Smooth muscle cell (in vitro differentiated cells): ENCODE results near the gene LRRFIP1. TPM values are rescaled to one million over a fixed set of nuclear protein-coding genes. Genes with fewer than 3 reads are reported as not detected.

Experiments used
- DNase-seq: peaks from one replicate; lab custom pipeline; 2025; ENCODE audit not compliant: unreplicated experiment; lab: John Stamatoyannopoulos, UW
- H2AFZ ChIP-seq: fragments of 200-600 bp; sonication (generic); 2 replicates; pipeline ENCODE4 v1.6.0; 2016; ENCODE audit warnings: antibody characterized with exemption, low read depth, mild to moderate bottlenecking
- H3F3A ChIP-seq: fragments of 200-600 bp; sonication (generic); 2 replicates; pipeline ENCODE4 v1.6.0; 2017; ENCODE audit warnings: antibody characterized with exemption, low read depth
- H3K27ac ChIP-seq: fragments of 200-600 bp; sonication (generic); 2 replicates; pipeline ENCODE4 v1.5.1; 2016; ENCODE audit warnings: low read depth, mild to moderate bottlenecking
- H3K27me3 ChIP-seq: fragments of 200-600 bp; sonication (generic); 2 replicates; pipeline ENCODE4 v1.6.1; 2016; ENCODE audit warnings: low read depth, mild to moderate bottlenecking
- H3K36me3 ChIP-seq: fragments of 200-600 bp; sonication (generic); 2 replicates; pipeline ENCODE4 v1.5.1; 2016; ENCODE audit warnings: low read depth
- H3K4me1 ChIP-seq: fragments of 200-600 bp; sonication (generic); 2 replicates; pipeline ENCODE4 v1.5.1; 2016; ENCODE audit warnings: low read depth
- H3K4me2 ChIP-seq: fragments of 200-600 bp; sonication (generic); 2 replicates; pipeline ENCODE4 v1.6.0; 2016; ENCODE audit warnings: mild to moderate bottlenecking
- H3K4me3 ChIP-seq: fragments of 200-600 bp; sonication (generic); 2 replicates; pipeline ENCODE4 v1.5.1; 2016; ENCODE audit warnings: mild to moderate bottlenecking
- H3K79me2 ChIP-seq: fragments of 200-600 bp; sonication (generic); 2 replicates; pipeline ENCODE4 v1.6.0; 2016; ENCODE audit warnings: low read depth, mild to moderate bottlenecking
- H3K9ac ChIP-seq: fragments of 200-600 bp; sonication (generic); 2 replicates; pipeline ENCODE4 v1.6.0; 2016; ENCODE audit warnings: low read depth
- H3K9me3 ChIP-seq: fragments of 200-600 bp; sonication (generic); replicated peaks from 2 replicates; pipeline ENCODE4 v1.5.1; 2016; ENCODE audit warnings: low read depth
- H4K20me1 ChIP-seq: fragments of 200-600 bp; sonication (generic); 2 replicates; pipeline ENCODE4 v1.6.0; 2016; ENCODE audit warnings: low read depth
- CTCF ChIP-seq: fragments of 200-600 bp; sonication (generic); IDR thresholded peaks from 2 replicates; pipeline ENCODE4 v1.5.1; 2017; ENCODE audit warnings: borderline replicate concordance, mild to moderate bottlenecking, antibody characterized with exemption; ENCODE audit not compliant: insufficient read depth, poor library complexity, severe bottlenecking
- WGBS: methylation state at CpG from one replicate; pipeline ENCODE4 v1.1.7; 2016; ENCODE audit warnings: low lambda C conversion rate; 5-methylcytosine and 5-hydroxymethylcytosine counted together
- polyA plus RNA-seq: library from polyadenylated mRNA; unstranded; fragments of >200 nt; fragmentation: Nextera tagmentation; extraction: Ambion mirVana; gene quantifications from 2 replicates; pipeline ENCODE4 v1.2.1, GENCODE V29; 2016
- total RNA-seq: library from RNA; depleted of rRNA; stranded (reverse); fragments of >200 nt; gene quantifications from 2 replicates; pipeline ENCODE4 v1.2.3, GENCODE V29; 2014

LRRFIP1 gene
- total and polyA plus RNA-seq, 2 experiments from 2014 or later = 36.2 to 65.1 TPM

DNA sequence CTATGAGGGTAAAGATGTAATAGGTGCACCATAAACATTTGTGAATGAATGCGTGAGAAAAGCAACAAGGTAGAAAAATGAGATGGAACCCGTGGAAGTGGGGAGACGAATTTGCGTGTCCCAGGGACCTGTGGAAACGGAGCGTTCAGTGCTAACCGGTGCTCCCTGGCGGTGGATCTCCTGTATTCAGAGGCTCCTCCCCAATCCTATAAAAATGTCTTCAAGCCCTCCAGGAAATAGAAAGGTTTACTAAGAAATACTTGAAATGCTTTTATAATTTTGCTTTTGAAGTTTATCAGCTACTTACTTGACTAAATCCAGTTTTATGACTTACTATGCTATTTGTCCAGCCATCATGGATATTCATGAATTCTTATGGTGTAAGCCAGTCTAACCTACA, 108.4 kb downstream of the LRRFIP1 start:
- no peaks in the 10 kb centered on the region for H3K27me3 ChIP-seq
- WGBS = 79% methylated on average over 8 of the region's 8 CpGs
- H3K79me2 ChIP-seq = peaks cover 22% of the 10 kb centered on the region
- peak overlapping the region; percentile 28 for H3K27ac ChIP-seq
- H3K4me2 ChIP-seq = no peak overlapping the region
- peak; percentile 16 for TF ChIP-seq CTCF
- H3F3A ChIP-seq = peaks cover 2% of the 10 kb centered on the region
- peaks cover 56% of the 10 kb centered on the region for H4K20me1 ChIP-seq
- no peak overlapping the region for H3K4me3 ChIP-seq
- no peak overlapping the region for H2AFZ ChIP-seq
- DNase-seq = no peak
- H3K9ac ChIP-seq = no peak overlapping the region
- H3K36me3 ChIP-seq = no peaks in the 10 kb centered on the region
- peaks cover 38% of the 10 kb centered on the region for H3K4me1 ChIP-seq
- no peaks in the 10 kb centered on the region for H3K9me3 ChIP-seq

DNA sequence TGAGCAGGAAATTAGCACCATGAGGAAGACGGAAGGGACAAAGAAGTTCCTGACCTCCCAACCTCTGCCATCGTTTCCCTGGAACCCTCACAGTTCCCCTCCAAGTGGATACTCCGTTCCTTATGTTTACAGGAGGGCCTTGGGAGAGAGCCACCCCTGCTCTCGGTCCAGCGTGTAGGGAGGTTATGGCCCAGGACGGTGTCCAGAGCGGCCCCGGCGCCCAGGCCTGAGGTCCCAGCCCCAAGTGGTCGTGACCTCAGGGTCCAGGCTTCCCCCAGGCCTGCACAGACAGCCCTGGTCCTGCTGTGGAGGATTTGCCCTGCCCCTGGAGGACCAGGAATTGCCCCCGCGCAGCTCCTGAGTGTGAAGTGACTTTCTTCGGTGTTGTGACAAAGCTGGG, 109.4 kb downstream of the LRRFIP1 start:
- peaks cover 55% of the 10 kb centered on the region for H4K20me1 ChIP-seq

DNA sequence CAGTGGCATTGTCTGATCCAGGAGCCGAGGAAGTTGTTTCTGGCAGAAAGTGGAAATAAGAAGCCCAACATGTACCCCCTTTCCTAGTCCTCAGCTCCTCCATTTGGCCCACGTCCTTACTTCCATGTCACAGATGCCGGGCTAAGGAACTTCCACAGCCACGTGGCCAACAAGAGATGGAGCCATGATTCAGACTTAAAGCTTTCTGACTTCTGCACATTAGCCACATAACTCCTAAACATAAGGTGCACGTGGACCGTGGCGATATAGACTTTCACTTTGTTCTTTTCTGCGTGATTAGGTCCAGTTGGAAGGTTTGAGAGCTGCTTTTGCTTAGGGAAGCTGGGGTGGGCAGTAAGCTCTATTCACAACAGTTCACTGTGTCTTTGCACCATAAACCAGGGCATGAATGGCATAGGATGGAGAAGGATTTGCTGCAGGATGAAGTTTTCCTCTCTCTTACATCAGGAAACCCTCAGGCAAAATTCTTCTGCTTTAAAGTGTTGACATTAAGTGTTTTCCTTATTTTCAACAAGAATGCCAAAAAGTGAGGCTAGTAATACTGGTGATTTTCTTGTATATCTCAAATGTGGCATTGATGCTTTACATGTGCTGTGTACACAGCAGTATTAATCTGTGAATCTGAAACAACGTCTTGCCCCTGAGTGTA, 109.9 kb downstream of the LRRFIP1 start:
- no peak overlapping the region for H3K4me2 ChIP-seq
- H3F3A ChIP-seq = peaks cover 2% of the 10 kb centered on the region
- no peak for DNase-seq
- H3K4me1 ChIP-seq = peaks cover 28% of the 10 kb centered on the region
- H3K4me3 ChIP-seq = no peak overlapping the region
- no peaks in the 10 kb centered on the region for H3K27me3 ChIP-seq
- no peaks in the 10 kb centered on the region for H3K36me3 ChIP-seq
- no peak overlapping the region for H2AFZ ChIP-seq
- WGBS = 89% methylated on average over 9 of the region's 9 CpGs
- peaks cover 23% of the 10 kb centered on the region for H3K79me2 ChIP-seq
- no peaks in the 10 kb centered on the region for H3K9me3 ChIP-seq
- peaks cover 56% of the 10 kb centered on the region for H4K20me1 ChIP-seq
- peak overlapping the region; percentile 28 for H3K27ac ChIP-seq
- no peak overlapping the region for H3K9ac ChIP-seq
- TF ChIP-seq CTCF = no peak

More for the DNA sequence above, 109.4 kb downstream of the LRRFIP1 start:
- TF ChIP-seq CTCF = no peak
- H3F3A ChIP-seq = peaks cover 2% of the 10 kb centered on the region
- 95% methylated on average over 13 of the region's 13 CpGs for WGBS
- H3K79me2 ChIP-seq = peaks cover 21% of the 10 kb centered on the region
- peaks cover 32% of the 10 kb centered on the region for H3K4me1 ChIP-seq
- DNase-seq = no peak
- H3K27ac ChIP-seq = peak overlapping the region; percentile 28
- H3K9ac ChIP-seq = no peak overlapping the region
- H3K4me2 ChIP-seq = no peak overlapping the region
- H3K4me3 ChIP-seq = no peak overlapping the region
- no peak overlapping the region for H2AFZ ChIP-seq
- no peaks in the 10 kb centered on the region for H3K36me3 ChIP-seq
- no peaks in the 10 kb centered on the region for H3K9me3 ChIP-seq
- no peaks in the 10 kb centered on the region for H3K27me3 ChIP-seq

- Histone ChIP-seq H3K9ac (no peak overlapping the region), H3K4me1 (peaks cover 19% of the 10 kb centered on the region), H3K27me3 (no peaks in the 10 kb centered on the region), H3K9me3 (no peaks in the 10 kb centered on the region), H3K36me3 (no peaks in the 10 kb centered on the region), H3K4me3 (no peak overlapping the region), H3K27ac (no peak overlapping the region), H3K4me2 (no peak overlapping the region), H3F3A (peaks cover 2% of the 10 kb centered on the region), H3K79me2 (peaks cover 22% of the 10 kb centered on the region), H4K20me1 (peaks cover 54% of the 10 kb centered on the region), H2AFZ (no peak overlapping the region)
- WGBS = 96% methylated on average over 10 of the region's 10 CpGs
- TF ChIP-seq CTCF = no peak
- DNase-seq = no peak
Observed at GRCh38 chr2:237738255-237738654, 110.9 kb downstream of the LRRFIP1 start.
